NCI-H226 (cell line): ENCODE data around the gene FRMPD4.

ENCODE experiments used
- DNase-seq: peaks from one replicate; pipeline ENCODE4 v3.0.0-alpha.2; 2015

The FRMPD4 gene

GRCh38 chrX:12685541-12685940, 547.3 kb downstream of the FRMPD4 start:
- peak; percentile 2 for DNase-seq

GRCh38 chrX:12686331-12686730, 548.1 kb downstream of the FRMPD4 start:
- no peak for DNase-seq

- no peak for DNase-seq
Observed at GRCh38 chrX:12690646-12691045, 552.4 kb downstream of the FRMPD4 start.

- DNase-seq: no peak
Observed at GRCh38 chrX:12693754-12694153, 555.5 kb downstream of the FRMPD4 start.

GRCh38 chrX:12700745-12701144, 562.5 kb downstream of the FRMPD4 start:
- DNase-seq: no peak

GRCh38 chrX:12701628-12702027, 563.4 kb downstream of the FRMPD4 start:
- peak; percentile 56 for DNase-seq

- no peak for DNase-seq
Observed at GRCh38 chrX:12702509-12703091, 564.3 kb downstream of the FRMPD4 start.

- DNase-seq: no peak
Observed at GRCh38 chrX:12704706-12705105, 566.4 kb downstream of the FRMPD4 start.

- DNase-seq: no peak
Observed at GRCh38 chrX:12709047-12709446, 570.8 kb downstream of the FRMPD4 start.

GRCh38 chrX:12711435-12712040, 573.3 kb downstream of the FRMPD4 start:
- no peak for DNase-seq

GRCh38 chrX:12716574-12716973, 578.3 kb downstream of the FRMPD4 start:
- no peak for DNase-seq

GRCh38 chrX:12719837-12720236, 581.6 kb downstream of the FRMPD4 start:
- no peak for DNase-seq

GRCh38 chrX:12721042-12721441, 582.8 kb downstream of the FRMPD4 start:
- no peak for DNase-seq

- DNase-seq: no peak
Observed at GRCh38 chrX:12722314-12722713, 584.0 kb downstream of the FRMPD4 start.

GRCh38 chrX:12741416-12741815, 603.1 kb downstream of the FRMPD4 start:
- no peak for DNase-seq

GRCh38 chrX:12747433-12747832, 609.2 kb downstream of the FRMPD4 start:
- DNase-seq: no peak

- DNase-seq: no peak
Observed at GRCh38 chrX:12751887-12752286, 613.6 kb downstream of the FRMPD4 start.

- DNase-seq: no peak
Observed at GRCh38 chrX:12753366-12753765, 615.1 kb downstream of the FRMPD4 start.

GRCh38 chrX:12758291-12758690, 620.0 kb downstream of the FRMPD4 start:
- no peak for DNase-seq

- DNase-seq: no peak
Observed at GRCh38 chrX:12767856-12768255, 629.6 kb downstream of the FRMPD4 start.

GRCh38 chrX:12768491-12768890, 630.2 kb downstream of the FRMPD4 start:
- DNase-seq: no peak

- no peak for DNase-seq
Observed at GRCh38 chrX:12770440-12770839, 632.2 kb downstream of the FRMPD4 start.

GRCh38 chrX:12771445-12772069, 633.3 kb downstream of the FRMPD4 start:
- no peak for DNase-seq
